ENCODE results near the gene PLEKHN1. TPM values are rescaled to one million over a fixed set of nuclear protein-coding genes. Genes with fewer than 3 reads are reported as not detected.
"Not testable (repeated sequence)": the region's sequence is repeated elsewhere in the genome, so short reads cannot be mapped to it uniquely, and the experiment has no call there.

The PLEKHN1 gene
- total RNA-seq, 1 donor from 2014 or later = 0.46 TPM

DNA sequence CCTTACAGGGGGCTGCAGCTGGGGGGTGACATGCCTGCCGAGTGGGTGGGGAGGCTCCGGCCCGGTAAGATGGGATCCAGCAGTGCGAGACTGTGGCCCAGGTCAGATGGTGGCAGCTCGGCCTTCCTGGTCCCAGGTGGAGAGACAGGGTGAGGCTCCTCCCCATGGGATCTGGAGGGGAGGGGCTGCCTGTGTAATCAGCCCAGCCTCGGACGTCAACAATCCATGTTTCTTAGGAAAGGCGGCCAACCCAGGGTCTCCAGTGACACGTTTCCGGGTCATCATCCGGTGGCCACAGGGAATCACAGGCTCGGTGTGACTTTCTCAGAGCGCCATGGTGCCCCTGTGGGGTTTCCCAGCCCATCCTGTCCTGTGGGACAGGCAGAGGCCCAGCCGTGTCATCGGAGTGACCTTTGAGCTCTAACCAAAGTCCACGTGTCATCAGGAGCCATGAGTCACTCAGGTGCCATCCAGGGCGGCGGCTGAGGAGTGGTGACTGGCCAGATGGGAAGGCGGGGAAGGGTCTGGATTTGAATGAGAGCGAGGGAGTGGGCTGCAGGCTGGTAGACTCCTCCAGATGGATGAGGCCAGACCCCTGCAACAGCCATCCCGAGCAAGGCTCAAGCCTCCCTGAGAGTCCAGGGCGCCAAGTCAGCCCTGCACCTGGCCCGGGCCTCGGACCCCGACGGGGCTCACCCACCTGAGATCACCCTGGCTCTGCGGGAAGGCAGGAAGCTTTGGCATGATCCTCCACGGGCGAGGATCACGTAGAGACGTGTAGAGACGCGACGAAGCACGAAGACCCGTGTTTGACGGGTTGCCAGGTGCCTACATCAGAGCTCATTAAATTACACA, 40.2 kb downstream of the PLEKHN1 start:
- DNase-seq (ENCODE audit: low read depth, low spot score) = no peak

DNA sequence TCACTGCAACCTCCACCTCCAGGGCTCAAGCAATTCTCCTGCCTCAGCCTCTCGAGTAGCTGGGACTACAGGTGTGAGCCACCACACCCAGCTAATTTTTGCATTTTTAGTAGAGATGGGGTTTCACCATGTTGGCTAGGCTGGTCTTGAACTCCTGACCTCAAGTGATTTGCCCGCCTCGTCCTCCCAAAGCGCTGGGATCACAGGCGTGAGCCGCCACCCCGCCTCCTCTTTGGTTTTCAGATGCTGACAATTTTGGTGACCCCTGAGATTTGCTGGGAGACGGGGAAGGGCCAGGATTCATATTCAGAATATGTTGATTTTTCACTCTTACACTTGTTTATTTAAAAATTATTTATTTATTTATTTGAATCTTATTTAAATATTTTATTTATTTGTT, 43.8 kb downstream of the PLEKHN1 start:
- DNase-seq (ENCODE audit: low read depth, low spot score) = not testable (repeated sequence)

DNA sequence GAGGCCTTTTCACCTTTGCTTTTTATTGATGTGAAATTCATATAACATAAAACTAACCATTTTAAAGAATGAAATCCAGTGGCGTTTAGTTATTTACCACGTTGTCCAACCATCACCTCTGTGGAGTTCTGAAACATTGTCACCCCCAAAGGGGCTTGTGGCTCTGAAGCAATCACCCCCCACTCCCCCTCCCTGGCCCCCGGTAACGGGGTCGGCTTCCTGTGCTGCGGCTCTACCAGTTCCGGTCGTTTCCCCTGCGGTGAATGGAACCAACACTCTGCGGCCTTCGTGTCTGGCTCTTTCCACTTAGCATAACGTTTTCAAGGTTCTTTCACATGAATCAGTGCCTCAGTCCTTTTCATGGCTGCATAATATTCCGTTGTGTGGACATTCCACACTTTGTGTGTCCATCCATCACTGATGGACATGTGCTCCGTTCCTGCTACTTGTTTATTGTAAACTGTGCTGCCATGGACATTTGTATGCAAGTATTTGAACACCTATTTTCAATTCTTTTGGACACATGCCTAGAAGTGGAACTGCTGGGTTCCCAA, 45.2 kb downstream of the PLEKHN1 start:
- DNase-seq (ENCODE audit: low read depth, low spot score) = no peak

DNA sequence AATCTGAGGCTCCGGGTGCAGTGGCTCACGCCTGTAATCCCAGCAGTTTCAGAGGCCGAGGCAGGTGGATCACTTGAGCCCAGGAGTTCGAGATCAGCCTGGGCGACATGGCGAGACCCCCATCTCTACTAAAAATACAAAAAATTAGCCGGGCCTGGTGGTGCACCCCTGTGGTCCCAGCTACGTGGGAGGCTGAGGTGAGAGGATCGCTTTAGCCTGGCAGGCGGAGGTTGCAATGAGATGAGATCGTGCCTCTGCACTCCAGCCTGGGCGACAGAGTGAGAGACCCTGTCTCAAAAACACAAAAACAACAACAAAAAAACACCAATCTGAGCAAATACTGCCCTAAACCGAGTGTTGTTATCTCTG, 46.4 kb downstream of the PLEKHN1 start:
- DNase-seq (ENCODE audit: low read depth, low spot score) = not testable (repeated sequence)

DNA sequence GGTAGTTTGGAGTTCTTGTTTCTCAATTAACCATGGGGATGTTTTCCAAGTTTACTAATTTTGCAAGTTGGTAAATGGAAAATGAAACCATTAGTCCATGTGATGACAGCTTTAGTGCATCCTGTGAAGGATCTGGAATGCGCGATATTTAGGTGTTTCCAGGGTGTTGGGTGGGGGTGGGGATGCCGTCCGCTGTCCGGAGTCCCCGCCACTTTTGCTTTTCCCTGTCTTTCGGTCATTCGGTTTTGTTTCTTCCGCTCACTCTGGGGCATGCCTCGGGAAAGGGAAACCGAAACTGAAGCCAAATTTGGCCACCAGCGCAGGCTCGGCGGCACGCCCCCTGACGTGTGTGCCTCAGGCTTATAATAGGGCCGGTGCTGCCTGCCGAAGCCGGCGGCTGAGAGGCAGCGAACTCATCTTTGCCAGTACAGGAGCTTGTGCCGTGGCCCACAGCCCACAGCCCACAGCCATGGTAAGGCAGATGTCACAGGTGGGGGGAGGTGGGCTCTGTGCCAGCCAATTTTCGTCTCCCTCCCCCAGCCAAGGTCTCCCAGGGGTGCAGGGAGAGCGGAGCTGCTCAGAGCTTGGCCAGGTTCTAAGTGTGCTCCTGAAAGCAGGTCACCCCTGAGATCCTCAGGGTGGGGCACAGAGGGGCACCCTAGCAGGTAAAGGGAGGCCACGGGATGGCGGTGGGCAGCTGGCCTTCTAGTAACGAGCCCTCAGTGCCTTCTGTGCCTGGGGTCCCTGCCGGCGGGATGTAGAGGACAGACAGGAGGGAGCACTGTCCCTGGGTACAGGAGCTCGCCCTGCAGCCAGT, 47.0 kb downstream of the PLEKHN1 start, which contains the start of gene ISG15:
Gene ISG15 (plus strand): TSS at position 393 of the 817 bp plus-strand sequence. CDS start 77 bp downstream, at position 470.
- DNase-seq (ENCODE audit: low read depth, low spot score) = no peak

DNA sequence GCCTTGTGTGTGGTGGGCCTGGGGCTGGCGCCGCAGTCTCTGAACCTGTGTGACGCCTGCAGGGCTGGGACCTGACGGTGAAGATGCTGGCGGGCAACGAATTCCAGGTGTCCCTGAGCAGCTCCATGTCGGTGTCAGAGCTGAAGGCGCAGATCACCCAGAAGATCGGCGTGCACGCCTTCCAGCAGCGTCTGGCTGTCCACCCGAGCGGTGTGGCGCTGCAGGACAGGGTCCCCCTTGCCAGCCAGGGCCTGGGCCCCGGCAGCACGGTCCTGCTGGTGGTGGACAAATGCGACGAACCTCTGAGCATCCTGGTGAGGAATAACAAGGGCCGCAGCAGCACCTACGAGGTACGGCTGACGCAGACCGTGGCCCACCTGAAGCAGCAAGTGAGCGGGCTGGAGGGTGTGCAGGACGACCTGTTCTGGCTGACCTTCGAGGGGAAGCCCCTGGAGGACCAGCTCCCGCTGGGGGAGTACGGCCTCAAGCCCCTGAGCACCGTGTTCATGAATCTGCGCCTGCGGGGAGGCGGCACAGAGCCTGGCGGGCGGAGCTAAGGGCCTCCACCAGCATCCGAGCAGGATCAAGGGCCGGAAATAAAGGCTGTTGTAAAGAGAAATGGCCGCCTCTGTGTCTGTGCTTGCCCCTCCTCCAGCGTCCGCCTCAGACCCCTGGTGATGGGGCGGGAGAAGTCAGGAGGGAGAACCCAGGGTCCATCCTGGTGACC, 47.8 kb downstream of the PLEKHN1 start:
- no peak for DNase-seq (ENCODE audit: low read depth, low spot score)

DNA sequence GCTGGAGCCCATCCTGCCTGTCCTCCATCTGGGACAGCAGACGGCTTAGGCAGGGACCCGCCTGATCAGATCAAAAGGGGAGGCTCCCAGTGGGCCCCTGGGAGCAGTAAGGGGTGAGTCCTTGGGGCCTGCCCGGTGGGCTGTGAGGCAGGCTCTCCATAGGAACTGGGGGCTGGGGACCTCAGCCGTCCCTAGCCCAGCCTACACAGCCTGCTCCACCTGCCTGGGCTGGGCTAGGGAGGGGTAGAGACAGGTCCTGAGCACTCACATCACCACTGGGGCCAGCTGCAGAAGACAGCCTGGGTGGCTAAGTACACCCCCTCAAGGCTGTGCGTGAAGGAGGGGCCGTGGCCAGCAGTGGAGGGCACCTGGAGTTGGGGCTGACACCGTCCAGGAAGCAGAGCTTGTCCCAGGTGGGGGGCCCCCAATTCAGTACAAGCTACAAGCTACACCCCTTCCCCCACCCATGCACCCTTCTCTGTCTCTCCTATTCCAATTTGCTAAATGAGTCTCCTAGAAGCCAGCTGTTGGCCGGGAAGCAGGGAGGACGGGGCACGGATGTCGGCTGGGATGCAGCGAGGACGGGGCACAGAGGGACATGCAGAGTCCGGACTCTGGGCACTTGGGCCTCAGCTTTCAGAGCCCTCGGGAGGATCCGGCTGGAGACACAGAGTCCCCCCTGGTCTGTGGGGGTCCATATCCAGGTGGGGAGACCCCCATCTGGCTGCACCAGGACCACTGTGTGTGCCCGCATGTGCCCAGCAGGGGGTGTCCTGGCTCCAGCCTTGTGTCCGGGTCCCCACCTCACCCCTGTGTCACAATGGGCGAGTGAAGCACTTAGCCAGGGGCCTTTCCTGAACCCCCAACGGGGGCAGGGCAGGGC, 48.8 kb downstream of the PLEKHN1 start:
- no peak for DNase-seq (ENCODE audit: low read depth, low spot score)

DNA sequence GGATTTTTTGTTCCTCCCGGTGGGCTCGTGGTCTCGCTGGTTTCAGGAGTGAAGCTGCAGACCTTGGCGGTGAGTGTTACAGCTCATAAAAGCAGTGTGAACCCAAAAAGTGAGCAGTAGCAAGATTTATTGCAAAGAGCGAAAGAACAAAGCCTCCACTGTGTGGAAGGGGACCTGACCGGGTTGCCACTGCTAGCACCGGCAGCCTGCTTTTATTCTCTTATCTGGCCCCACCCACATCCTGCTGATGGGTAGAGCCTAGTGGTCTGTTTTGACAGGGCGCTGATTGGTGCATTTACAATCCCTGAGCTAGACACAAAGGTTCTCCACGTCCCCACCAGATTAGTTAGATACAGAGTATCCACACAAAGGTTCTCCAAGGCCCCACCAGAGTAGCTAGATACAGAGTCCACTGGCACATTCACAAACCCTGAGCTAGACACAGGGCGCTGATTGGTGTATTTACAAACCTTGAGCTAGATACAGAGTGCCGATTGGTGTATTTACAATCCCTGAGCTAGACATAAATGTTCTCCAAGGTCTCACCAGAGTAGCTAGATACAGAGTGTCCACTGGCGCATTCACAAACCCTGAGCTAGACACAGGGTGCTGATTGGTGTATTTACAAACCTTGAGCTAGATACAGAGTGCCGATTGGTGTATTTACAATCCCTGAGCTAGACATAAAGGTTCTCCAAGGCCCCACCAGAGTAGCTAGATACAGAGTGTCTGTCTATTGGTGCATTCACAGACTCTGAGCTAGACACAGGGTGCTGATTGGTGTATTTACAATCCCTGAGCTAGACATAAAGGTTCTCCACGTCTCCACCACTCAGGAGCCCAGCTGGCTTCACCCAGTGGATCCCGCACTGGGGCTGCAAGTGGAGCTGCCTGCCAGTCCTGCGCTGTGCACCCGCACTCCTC, 51.4 kb downstream of the PLEKHN1 start:
- DNase-seq (ENCODE audit: low read depth, low spot score) = not testable (repeated sequence)

DNA sequence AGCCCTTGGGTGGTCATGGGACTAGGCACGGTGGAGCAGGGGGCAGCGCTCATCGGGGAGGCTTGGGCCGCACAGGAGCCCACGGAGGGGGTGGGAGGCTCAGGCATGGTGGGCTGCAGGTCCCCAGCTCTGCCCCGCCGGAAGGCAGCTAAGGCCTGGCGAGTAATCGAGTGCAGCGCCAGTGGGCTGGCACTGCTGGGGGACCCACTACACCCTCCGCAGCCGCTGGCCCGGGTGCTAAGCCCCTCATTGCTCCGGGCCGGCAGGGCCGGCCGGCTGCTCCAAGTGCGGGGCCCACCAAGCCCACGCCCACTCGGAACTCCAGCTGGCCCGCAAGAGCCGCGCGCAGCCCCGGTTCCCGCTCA, 52.0 kb downstream of the PLEKHN1 start:
- DNase-seq (ENCODE audit: low read depth, low spot score) = not testable (repeated sequence)

DNA sequence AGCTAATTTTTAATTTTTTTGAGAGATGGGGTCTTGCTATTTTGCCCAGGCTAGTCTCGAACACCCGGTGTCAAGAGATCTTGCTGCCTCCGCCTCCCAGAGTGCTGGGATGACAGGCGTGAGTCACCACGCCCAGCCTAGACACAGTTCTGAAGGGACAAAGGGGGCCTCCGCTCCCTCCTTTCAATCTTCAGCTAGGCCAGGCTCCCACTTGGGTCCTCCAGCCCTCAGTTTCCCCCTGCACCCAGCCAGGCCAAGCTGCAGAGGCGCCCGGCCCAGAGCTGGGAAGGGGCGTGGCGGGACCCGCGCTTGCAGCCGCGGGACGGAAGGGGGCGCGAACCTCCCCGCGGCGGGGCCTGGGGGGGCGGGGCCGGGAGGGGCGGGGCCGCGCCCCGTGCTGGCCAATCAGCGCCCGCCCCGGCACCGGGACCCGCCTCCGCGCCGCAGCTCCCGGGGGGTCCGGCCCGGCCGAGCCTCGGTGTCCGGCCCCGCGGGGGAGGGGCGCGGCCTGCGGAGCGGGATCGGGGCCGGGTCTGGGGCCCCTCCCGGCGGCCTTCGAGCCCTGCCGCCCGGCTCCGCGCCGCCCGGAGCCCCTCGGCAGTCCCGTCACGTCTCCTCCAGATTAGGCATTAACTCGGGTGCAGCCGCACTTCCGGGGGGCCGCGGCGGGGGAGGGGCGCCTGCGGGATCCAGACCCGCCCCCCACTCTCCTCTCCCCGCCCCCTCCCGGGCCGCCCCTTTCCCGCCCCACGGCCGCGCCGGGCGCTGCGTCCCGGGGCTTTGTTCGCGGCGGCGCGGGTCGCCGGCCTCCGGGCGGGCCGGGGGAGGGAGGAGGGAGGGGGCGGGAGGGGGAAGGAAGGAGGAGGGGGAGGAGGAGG, 53.1 kb downstream of the PLEKHN1 start:
- DNase-seq (ENCODE audit: low read depth, low spot score) = no peak

DNA sequence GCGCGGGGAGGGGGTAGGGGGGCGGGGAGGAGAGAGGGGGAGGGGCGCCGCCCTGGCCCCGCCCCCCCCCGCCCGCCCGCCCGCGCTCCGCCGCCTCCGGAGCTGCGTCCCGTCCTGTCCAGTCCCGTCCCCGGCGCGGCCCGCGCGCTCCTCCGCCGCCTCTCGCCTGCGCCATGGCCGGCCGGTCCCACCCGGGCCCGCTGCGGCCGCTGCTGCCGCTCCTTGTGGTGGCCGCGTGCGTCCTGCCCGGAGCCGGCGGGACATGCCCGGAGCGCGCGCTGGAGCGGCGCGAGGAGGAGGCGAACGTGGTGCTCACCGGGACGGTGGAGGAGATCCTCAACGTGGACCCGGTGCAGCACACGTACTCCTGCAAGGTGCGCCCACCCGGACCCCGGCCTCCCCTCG, 53.7 kb downstream of the PLEKHN1 start, which contains the start of gene AGRN:
Gene AGRN (plus strand): TSS at position 121 of the 405 bp plus-strand sequence. CDS start 53 bp downstream, at position 174.
- DNase-seq (ENCODE audit: low read depth, low spot score) = no peak

DNA sequence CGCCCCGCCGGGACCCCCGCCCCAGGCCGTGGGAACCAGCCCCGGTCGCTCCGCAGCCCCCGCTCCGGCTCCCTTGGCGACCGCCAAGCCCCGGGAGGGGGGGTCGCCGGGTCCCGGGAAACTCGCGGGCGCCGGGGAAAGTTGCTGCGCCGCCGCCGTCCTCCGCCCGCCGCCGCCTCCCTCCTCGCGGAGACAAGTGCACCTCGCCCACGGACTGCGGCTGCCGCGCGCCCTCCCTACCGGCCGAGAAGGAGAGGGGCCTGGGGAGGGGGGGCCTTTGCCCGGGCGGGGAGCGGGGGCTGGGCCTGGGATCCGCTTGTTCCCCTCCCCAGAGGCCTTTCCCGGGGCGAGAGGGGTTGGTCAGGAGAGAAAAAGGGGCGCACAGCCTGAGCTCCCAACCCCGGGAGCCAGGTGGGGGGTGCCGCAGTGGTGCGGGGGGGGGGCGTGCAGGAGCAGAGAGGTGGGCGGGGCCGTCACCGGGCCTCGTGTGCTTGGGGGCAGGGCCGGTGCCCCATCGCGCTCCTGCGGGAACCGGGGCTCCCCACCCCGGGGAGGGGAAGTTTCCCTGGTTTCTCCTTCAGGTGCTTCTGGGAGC, 54.2 kb downstream of the PLEKHN1 start:
- DNase-seq (ENCODE audit: low read depth, low spot score) = no peak

DNA sequence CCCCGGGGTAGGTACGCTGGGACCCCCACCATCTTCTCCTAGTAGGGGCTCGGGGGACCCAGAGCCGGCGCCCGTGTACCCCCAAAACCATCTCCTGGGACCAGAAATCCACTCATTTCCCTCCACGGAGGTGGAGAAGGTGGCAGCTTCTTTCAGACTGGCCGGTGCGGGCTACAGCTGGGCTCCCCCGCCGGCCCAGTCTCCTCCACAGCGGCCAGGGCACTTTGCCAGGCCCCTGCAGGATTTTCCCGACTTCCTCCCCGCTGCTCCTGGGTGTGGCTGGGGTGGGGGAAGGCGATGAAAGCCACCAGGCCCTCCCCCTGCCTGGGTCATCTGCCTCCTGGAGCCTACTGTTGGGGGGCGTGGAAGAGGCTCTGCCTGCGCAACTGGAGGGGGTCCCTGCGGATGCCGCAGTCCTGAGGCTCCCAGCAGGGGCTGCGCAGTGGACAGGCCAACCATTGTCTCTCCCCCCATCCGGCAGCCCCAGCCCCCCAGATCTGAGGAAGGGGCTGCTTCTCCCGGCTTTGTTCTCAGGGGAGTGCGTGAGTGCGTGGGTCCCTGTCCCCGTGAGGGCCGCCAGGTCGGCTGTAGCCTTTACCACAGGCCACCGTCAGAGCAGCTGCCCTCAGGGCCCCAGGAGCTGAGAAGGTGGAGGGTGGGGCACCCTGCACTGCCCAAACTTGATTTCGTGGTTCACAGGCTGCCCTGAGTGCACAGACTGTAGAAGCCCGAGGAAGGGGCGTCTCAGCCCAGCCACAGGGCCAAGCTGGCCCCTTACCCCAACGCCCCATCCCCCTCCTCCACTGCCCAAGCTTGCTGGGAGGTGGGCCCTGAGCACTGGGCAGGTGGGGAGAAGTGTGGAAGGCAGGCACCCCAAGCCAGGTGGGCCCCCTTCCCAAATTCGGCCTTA, 55.0 kb downstream of the PLEKHN1 start:
- DNase-seq (ENCODE audit: low read depth, low spot score) = no peak

DNA sequence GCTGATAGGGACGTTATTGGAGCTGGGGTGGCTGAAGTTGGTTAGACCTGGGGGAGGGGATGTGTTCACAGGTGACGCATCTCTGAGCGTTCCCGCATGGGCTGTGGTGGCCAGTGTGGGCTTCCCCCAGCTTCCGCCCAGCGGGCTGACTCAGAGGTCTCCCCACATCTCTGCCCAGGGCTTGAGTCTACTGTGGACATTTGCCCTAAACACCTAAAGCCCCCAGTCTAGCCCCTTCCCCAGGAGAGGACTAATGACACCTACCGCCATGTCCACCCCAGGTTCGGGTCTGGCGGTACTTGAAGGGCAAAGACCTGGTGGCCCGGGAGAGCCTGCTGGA, 55.6 kb downstream of the PLEKHN1 start:
- no peak for DNase-seq (ENCODE audit: low read depth, low spot score)

DNA sequence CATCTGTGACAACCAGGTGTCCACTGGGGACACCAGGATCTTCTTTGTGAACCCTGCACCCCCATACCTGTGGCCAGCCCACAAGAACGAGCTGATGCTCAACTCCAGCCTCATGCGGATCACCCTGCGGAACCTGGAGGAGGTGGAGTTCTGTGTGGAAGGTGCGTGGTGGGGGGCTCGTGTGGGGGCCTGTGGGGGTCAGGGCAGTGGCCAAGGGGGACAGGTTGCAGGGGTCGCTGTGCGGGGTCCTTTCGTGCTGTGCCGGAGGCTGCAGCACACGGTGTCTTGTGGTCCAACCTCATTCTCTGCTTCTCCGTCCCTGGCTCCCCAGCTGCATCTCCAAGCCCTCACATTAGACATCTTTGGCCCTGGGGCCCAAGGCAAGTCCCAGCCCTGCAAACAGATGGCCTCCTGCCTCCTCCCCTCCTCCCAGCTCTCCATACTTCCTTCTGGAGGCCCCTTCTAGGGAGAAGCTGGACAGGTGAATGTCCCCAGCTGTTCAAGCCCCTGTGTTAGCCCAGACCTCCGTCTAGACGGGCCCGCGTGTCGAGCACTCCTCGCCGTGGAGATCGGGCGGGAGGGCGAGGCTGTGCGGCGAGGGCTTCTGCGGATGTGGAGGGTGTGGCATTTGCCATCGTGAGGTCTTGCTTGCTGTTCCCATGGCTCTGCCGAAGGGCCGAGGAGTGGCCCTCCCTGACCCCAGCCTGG, 56.2 kb downstream of the PLEKHN1 start:
- no peak for DNase-seq (ENCODE audit: low read depth, low spot score)

DNA sequence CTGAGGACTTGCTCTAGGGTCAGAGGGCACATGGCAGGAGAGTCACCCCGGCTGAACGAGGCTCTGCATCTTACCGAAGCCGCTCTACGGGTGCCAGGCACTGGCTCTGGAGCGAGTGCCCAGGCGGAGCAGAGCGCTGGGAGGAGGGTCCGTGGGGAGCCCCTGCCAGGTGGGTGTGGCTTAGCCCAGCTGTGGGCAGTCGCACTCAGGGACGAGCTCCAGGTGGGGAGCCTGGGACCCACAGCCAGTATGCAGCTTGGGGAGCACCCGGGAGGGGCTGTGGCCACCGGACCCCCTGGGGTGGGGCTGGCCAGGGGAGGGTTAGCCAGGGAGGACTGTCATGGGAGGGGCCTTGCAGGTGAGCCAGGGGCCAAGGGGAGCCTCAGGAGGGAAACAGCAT, 57.4 kb downstream of the PLEKHN1 start:
- DNase-seq (ENCODE audit: low read depth, low spot score) = no peak

Measured in pulmonary artery endothelial cell (primary cell).